Measurements from ENCODE around the gene COX10.

Gene COX10

DNA sequence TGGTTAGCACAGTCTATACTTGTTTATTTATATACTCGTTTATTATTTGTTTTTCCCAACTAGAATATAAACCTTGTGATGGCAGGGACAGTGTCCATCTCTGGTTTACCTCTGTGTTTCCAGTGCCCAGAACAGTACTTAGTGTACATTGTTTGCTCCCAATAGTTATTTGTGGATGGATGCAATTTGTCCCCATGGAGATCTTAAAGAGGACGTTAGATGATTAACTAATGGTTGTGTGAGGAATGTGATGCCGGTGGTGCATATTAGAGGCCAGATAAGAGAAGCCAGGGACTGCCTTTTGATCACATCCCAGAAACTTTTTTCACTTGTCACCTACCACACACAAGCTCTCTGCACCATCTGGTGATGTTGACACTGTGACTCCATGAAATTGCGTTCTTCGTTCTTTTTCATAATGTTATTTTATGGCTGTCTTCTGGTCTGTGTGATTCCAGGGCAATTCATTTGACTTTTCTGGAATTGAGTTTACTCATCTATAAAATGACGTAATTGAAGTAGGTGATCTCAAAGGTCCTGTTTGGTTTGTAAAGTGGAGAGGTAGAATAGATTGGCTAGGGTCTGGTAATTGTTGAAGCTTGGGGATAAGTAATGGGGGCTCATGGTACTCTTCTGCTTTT, 1.2 kb downstream of the COX10 start:
- DNase-seq (ENCODE audit: low read depth in 2 of 2), result no peak

- no peak for DNase-seq (ENCODE audit: low read depth in 2 of 2)
These were observed 3.6 kb downstream of the COX10 start for GRCh38 chr17:14072881-14073280.

- DNase-seq (ENCODE audit: low read depth in 2 of 2), result no peak
These were observed 8.7 kb downstream of the COX10 start for GRCh38 chr17:14078027-14078426.

GRCh38 chr17:14080847-14081251, 11.5 kb downstream of the COX10 start:
- DNase-seq (ENCODE audit: low read depth in 2 of 2), result no peak

- no peak for DNase-seq (ENCODE audit: low read depth in 2 of 2)
These were observed 13.5 kb downstream of the COX10 start for GRCh38 chr17:14082848-14083247.

- no peak for DNase-seq (ENCODE audit: low read depth in 2 of 2)
These were observed 15.7 kb downstream of the COX10 start for GRCh38 chr17:14084955-14085354.

GRCh38 chr17:14086189-14086588, 16.9 kb downstream of the COX10 start:
- DNase-seq (ENCODE audit: low read depth in 2 of 2), result no peak

GRCh38 chr17:14089179-14089578, 19.9 kb downstream of the COX10 start:
- DNase-seq (ENCODE audit: low read depth in 2 of 2), result no peak

DNA sequence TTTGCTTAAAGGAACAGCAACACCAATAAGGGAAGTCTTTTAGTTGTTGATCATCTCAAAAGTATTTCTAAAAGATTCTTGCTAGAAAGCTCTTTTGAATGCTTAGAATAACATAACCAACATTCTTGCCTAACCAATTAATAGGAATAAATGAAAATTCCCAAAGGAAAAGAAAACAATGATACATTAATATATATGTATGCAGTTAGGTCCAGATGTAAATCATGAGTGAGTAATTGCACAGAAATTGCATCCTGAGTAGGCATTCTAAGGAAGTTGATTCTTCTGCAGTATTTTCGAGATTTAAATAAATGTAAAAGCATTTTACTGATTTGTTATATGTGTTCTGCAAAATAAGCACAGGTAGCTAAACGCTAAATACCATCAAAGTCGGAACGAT, 22.1 kb downstream of the COX10 start:
- no peak for DNase-seq (ENCODE audit: low read depth in 2 of 2)

GRCh38 chr17:14092808-14093207, 23.5 kb downstream of the COX10 start:
- no peak for DNase-seq (ENCODE audit: low read depth in 2 of 2)

- DNase-seq (ENCODE audit: low read depth in 2 of 2), result no peak
These were observed 25.6 kb downstream of the COX10 start for GRCh38 chr17:14094676-14095601.

DNA sequence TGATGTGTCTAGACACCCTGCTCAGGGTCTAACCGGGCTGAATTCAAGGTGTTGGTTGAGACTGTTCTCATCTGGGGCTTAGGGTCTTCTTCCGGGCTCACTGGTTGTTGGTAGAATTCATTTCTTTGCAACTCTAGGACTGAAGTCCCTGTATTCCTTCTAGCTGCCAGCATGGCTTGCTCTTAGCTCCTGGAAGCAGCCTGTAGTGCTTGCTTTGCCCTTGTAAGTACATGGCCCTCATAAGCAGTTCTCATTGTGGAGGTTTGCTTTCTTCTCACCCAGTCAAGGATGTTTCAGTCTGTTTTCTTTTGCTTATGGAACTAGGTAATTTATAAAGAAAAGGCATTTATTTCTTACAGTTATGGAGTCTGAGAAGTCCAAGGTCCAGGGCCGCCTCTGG, 26.3 kb downstream of the COX10 start:
- no peak for DNase-seq (ENCODE audit: low read depth in 2 of 2)

GRCh38 chr17:14098246-14098645, 28.9 kb downstream of the COX10 start:
- DNase-seq (ENCODE audit: low read depth in 2 of 2), result no peak

DNA sequence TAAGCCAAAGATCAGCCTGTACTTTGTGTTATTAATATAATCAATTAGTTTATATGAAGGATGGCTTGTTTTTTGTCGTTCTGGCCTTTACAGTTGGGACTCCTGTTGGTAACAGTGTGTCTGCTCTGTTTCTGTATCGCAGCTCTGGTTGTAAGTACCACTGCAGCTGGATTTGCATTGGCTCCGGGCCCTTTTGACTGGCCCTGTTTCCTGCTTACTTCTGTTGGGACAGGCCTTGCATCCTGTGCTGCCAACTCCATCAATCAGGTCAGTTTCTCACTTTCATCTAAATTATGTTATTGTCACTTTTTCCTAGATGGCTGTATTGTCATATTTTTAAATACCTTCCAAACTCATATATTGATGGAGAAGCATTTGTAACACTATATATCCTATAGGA, 32.7 kb downstream of the COX10 start:
- no peak for DNase-seq (ENCODE audit: low read depth in 2 of 2)

DNA sequence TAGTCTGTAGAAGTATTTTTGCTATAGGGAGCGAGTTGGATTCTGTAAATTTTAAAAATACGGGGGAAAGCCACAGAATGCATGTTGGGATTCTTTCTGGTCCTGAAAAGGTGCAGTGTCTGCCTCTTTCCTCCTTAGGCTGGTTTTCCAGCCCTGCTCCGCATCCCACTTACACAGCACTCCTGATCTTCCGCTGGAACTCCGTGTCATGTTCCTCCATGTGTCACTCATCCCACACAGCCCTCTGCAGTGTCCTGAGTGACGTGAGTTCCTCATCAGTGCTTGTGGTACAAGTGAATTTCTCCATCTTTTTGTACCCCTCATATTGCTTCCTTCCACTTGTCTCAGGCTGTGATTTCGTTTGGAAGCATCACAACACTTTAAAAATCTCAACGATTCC, 34.5 kb downstream of the COX10 start:
- no peak for DNase-seq (ENCODE audit: low read depth in 2 of 2)

DNA sequence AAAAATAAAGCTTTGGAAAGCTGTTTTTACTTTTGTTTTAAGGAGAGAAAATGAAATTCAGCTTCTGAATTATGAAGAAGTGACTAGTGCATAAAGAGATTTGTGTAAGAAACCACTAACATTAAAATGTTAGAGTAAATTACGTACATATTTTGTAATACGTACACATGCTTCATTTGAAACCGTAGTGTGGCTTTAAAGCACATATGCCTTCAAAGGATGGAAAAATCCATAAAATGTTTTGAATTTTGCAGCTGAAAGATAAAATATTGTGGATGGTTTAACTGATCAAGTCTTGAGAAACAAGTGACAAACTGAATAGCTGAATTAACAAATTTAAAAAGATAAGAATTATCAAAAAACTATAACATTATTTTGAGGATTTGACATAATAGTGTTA, 35.4 kb downstream of the COX10 start:
- DNase-seq (ENCODE audit: low read depth in 2 of 2), result no peak

DNA sequence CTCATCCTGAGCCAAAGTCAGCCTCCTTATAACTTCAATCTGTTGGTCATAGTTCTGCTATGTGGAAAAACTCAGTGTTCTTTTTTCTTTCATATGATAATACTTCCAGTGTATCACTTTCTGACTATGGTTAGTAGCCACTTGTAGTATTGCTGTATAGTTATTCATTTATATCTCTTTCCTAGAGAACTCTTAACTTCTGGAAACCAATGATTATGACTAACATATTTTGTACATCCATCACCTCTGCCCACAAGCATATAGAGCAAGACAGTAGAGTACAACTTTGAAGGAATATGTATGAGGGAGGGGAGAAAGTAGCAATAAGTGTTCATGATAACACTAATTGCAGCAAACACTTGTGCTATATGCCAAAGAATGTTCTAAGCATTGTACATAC, 38.6 kb downstream of the COX10 start:
- no peak for DNase-seq (ENCODE audit: low read depth in 2 of 2)

GRCh38 chr17:14112407-14112806, 43.1 kb downstream of the COX10 start:
- DNase-seq (ENCODE audit: low read depth in 2 of 2), result no peak

DNA sequence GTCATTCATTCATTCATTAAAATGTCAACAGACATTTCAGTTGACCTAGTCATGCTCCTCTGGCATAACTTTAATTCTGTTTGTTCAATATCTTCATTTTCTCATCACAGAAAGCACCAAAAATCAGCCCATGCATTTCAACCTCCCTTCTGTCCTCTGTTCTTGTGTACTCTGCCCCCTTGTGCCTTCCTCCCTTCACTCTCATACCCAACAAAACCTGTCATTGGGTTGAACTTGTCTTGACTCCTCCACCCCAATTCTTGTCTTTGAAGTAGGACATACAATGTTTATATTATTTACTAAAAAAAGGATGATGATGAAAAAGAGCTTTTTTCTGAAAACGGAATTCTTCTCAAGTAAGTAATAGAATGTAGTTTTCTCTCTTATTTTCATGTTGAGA, 43.8 kb downstream of the COX10 start:
- no peak for DNase-seq (ENCODE audit: low read depth in 2 of 2)

GRCh38 chr17:14116263-14117024, 47.1 kb downstream of the COX10 start:
- no peak for DNase-seq (ENCODE audit: low read depth in 2 of 2)

DNA sequence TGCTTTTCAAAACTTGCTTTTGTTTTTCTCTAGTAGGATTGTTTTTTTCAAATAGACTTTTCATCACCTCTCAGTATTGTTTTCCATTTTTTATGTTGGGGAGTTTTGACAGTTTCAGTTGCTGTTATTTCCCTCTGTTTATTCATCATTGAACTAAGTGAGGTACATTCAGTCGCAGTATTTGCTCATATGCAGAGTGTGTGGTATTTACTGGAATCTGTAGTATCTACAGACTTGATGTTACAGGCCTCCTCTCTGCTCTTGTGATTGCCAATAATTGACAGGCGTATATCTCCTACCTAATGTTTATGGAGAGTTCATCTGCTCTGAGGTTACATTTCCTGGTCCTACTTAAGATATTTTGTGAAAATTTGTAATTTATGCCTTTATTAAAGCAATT, 49.6 kb downstream of the COX10 start:
- no peak for DNase-seq (ENCODE audit: low read depth in 2 of 2)

DNA sequence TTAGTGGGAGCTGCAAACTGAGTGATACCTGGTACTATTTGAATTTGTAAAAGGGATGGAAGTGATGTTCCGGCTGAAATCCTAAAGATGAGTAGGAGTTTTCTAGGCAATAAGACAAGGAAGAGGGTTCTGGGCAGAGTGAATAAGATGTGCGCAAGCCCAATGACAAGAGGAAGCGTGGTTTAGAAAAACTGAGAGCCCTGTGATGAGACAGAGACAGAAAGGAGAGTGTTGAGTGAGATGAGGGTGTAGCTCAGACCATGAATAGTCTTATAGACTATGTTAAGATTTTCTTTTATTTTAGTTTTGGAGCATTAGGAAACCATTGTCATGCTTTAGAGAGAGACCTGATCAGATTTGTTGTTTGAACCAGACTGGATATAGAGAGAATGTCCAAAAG, 50.2 kb downstream of the COX10 start:
- no peak for DNase-seq (ENCODE audit: low read depth in 2 of 2)

DNA sequence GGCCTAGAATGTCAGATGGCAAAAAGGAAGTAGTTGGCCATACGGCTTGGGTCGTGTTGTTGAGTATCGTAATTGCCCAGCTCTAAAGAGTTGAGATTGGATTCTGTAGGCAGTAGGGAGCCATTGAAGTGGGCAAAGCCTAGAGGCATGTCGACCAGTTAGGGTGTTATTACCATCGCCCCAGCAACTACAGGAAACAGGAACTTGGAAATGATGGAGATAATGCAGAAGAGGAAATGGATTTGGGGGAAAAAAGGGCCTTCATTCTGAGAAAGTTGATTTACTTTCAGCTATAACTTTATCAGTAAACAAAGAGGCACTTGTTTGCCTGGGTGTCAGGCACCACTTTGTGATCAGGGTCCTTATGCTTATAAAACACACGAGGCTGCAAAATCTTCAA, 52.6 kb downstream of the COX10 start:
- DNase-seq (ENCODE audit: low read depth in 2 of 2), result no peak
